Forelimb muscle (tissue), 1 donor: ENCODE results near the gene GRXCR1. TPM values are rescaled to one million over a fixed set of nuclear protein-coding genes. Genes with fewer than 3 reads are reported as not detected.

Source experiments
- DNase-seq: peaks from one replicate; pipeline ENCODE4 v3.0.0-alpha.2; 2013; ENCODE audit warnings: low read depth
- polyA plus RNA-seq: library from polyadenylated mRNA; unstranded; fragments of 120-200 nt; gene quantifications from one replicate; pipeline ENCODE4 v1.2.1, GENCODE V29; 2013; ENCODE audit not compliant: insufficient read length

Gene GRXCR1
- polyA plus RNA-seq, 1 donor = not detected

GRCh38 chr4:42928582-42928981 lies 36.1 kb downstream of the GRXCR1 start:
- DNase-seq = no peak

DNA sequence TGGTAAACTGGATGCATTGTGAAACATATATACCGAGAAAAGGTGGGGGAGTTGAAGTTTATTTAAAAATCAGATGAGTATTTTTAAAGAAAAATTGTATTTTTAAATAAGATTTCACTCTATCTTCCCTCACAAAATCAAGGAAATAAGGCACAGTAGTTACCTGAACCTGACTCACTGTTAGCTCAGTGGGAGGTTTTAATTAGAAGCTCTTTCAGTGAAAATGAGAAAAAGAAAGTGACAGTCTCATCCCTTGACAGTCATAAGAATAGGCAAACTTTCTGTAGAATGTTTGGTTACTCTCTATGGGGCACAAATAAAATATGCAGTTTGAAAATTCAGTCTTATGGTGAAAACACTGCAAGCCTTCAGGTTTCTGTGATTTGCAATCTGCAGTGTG lies 49.7 kb downstream of the GRXCR1 start:
- DNase-seq = no peak

- no peak for DNase-seq
These were observed 53.4 kb downstream of the GRXCR1 start for GRCh38 chr4:42945874-42946273.

DNA sequence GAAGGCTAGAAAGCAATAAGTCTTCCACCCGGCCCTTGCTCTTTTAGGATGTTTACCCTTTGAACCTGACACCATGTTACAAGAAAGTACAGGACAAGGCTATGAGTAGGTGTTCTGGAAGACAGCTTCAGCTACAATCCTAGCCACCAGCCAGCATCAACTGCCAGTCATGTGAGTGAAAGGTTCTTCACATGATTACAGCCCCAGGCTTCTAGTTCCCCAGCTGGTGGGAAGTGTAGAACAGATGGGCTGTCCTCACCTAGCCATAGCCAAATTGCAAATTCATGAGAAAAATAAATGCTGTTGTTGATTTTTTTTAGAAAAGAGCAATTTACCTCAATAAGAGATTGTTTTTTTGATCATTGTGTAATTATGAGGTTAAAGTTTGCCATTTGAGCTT lies 60.8 kb downstream of the GRXCR1 start:
- no peak for DNase-seq

DNA sequence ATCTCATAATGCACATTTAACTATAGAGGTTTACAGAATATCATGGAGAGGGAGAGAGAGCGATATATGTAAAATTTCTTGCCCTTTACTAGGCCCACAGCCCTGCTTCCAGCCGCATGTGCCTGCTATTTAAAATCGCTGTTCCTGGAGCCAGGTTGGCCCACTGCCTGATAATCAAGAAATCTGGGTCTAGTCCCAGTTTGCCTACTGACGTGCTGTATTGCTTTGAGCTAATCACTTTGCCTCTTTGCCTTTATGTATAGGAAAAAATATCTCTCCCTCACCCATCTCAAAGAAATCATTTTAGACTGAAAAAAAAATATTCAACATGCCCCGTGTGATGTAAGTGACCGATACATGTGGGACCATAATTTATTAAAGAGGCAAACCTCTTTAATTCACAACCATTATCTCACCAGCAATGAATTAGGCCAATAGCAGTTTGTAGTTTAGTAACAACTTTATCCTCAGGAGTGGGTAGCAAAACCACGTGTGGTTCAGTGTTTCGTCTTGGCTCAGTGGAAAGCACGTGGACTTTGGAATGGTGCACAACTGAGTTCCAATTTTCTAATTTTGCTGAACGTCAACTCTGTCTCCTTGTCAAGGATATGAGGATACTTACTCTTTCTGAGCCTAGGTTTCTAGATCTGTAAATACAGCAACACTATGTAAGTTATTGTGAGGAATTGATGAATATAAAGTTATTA lies 62.6 kb downstream of the GRXCR1 start:
- DNase-seq = no peak

GRCh38 chr4:42955746-42956505 lies 63.4 kb downstream of the GRXCR1 start:
- no peak for DNase-seq

- DNase-seq = no peak
These were observed 72.8 kb downstream of the GRXCR1 start for GRCh38 chr4:42965326-42965725.

DNA sequence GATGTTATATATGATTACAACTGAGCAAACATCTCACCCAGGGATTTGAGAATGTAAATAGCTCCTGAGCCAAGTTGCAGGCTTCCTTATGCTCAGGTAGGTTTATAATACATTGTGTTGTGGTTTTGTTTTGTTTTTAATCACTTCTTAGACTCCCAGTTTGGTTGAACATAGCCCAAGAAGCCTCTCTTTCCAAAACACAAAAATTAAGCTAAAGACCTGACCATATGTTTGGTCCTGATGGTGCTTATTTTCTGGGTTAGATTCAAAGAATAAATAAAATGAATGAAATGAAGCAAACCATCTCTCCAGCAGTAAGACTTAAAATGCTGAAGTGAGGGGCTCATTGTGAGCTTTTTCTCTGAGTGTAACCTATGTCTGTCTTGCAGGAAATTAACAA lies 93.5 kb downstream of the GRXCR1 start:
- no peak for DNase-seq

DNA sequence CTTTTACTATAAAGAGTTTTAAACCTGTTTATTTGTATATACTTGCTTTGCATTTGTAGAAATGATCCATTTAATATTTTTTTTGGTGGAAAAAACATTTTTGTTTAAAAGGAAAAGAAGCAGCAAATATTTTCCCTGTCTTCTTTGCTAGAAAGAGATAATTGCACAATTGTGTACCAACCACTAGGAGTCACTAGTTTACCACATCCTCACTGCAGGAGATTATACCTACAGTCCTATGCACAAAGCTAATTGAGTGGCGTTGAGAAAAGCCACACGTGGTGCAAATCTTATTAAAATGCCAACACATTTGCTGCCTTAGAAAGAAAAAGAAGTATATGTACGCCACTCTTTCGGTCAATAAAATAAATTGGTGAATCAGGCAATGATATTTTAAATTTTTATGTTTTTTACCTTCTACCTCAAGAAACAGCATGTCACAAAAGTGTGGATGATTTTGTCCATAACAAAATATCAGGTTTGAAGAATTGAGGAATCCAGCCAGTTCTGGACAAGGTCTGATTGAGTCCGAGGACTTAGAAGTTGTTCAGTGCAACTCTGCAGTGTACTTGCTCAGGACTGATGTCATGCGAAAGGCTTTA lies 102.9 kb downstream of the GRXCR1 start:
- no peak for DNase-seq

DNA sequence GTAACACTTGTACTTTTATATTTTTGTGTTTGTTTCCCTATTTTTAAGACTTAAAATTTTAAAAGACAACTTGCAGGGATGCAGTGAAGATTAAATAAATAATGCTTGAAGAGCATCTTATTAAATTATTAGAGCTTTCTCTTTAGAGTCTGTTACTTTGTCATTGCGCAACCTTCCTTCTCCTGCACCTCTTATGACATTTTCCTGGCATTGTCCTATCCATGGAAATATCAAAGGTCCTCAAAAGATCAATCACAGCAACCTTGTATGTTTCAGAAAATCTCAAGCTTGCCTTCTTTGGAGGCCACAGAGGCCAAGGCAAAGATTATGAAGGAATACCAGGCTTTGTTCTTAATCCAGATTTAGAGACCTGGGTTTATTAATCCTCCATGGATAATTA lies 116.3 kb downstream of the GRXCR1 start:
- DNase-seq = no peak

DNA sequence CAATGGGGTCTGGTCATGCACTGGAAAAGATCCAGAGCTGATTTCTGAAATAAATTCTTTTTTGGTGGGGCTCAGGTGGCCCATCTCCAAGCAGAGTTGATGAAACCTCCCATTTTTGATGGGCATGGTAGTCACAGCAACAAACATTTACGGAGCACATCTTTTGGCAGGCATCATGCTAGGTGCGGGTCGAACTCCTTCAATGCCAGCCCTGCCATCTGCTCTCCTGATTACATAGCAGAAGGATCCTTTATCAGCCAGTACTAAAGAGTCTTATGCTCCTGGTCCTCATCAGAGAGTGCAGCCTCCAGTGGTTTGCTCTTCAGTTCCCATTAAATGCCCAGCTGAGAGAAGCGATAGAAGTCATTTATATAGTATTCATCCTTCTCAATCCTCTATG lies 121.7 kb downstream of the GRXCR1 start:
- DNase-seq = no peak

- no peak for DNase-seq
These were observed 149.1 kb downstream of the GRXCR1 start for GRCh38 chr4:43041632-43042031.

GRCh38 chr4:43047058-43047457 lies 154.5 kb downstream of the GRXCR1 start:
- no peak for DNase-seq

GRCh38 chr4:43048570-43048969 lies 156.1 kb downstream of the GRXCR1 start:
- DNase-seq = no peak

DNA sequence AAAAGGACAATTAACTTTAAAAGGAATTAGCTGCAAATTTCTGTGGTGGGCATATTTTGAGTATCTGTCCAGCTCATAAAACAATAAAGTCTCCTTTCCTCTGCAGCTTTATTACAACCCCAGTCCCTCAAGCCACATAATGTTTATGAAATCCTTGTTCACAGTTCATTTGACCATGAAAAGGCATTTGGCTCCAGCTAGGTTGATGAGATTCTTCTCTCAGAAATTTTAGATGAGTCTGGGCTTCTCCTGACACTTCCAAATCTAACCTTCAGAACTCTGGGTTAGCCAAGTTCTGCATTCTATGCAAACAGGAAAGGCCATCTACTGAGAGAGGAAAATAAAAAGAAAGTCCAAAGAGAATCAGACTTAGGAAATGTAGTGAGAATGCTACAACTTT lies 156.8 kb downstream of the GRXCR1 start:
- DNase-seq = no peak

DNA sequence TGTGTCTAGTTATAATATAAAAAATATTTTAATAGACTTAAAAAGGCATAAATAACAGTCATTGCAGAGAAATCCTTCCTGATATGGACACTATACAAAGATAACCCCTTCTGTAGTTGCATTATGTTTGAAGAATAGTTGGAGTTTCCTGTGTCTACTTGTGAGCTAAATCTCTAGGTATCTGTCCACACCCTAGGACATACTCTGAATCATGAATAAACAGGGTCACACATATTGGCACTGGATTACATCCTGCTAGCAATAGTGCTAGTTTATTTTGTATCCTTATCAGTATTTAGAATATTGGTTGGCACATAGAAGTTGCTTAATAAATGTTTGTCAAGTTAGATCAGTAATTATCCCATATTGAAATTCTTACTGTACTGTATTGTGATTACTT lies 173.9 kb downstream of the GRXCR1 start:
- no peak for DNase-seq

GRCh38 chr4:43071069-43071468 lies 178.6 kb downstream of the GRXCR1 start:
- DNase-seq = no peak

Other genes with a start within 250 kb of the GRXCR1 start
- gene ATP8A1, start 235.6 kb upstream of the GRXCR1 start, polyA plus RNA-seq = 7.1 TPM